Uterus (tissue), 4 donors: ENCODE measurements around the gene ETFRF1. TPM values are rescaled to one million over a fixed set of nuclear protein-coding genes. Genes with fewer than 3 reads are reported as not detected.

Experiments
- DNase-seq, 2 donors: peaks; one replicate each; pipeline ENCODE4 v3.0.0-alpha.2; 2019 to 2020
- H3K27ac ChIP-seq, 2 donors: fragments of 200-600 bp; sonication (generic); 1 replicate in 1 of 2; 2 replicates in 1 of 2; pipeline ENCODE4 v1.5.1; 2016 to 2018
- H3K27me3 ChIP-seq, 2 donors: fragments of 200-600 bp; sonication (generic); one replicate each; pipeline ENCODE4 v1.5.1; 2018 to 2019; ENCODE audit warnings: control low read depth in 1 of 2
- H3K36me3 ChIP-seq, 2 donors: fragments of 200-600 bp; sonication (generic); one replicate each; pipeline ENCODE4 v1.5.1; 2019; ENCODE audit warnings: control low read depth in 1 of 2
- H3K4me1 ChIP-seq, 2 donors: fragments of 200-600 bp; sonication (generic); one replicate each; pipeline ENCODE4 v1.5.1; 2018 to 2019; ENCODE audit warnings: control low read depth in 1 of 2
- H3K4me3 ChIP-seq, 2 donors: fragments of 200-600 bp; sonication (generic); 1 replicate in 1 of 2; 2 replicates in 1 of 2; pipeline ENCODE4 v1.5.1; 2018 to 2019; ENCODE audit warnings: mild to moderate bottlenecking in 1 of 2
- H3K9me3 ChIP-seq, 2 donors: fragments of 200-600 bp; sonication (generic); one replicate each; pipeline ENCODE4 v1.5.1; 2019; ENCODE audit warnings: control low read depth in 1 of 2
- CTCF ChIP-seq, 4 experiments: fragments of 200-600 bp in 2 of 4; fragments of 450-650 bp in 2 of 4; sonication (generic) in 2 of 4; IDR thresholded peaks; one replicate each; pipeline ENCODE4 v1.5.1; 2016 to 2019; ENCODE audit warnings: antibody characterized with exemption in 4 of 4, mild to moderate bottlenecking in 2 of 4, moderate library complexity in 1 of 4
- POLR2A ChIP-seq, 2 donors: fragments of 450-650 bp; IDR thresholded peaks; one replicate each; pipeline ENCODE4 v1.6.1; 2016; ENCODE audit warnings: antibody characterized with exemption in 2 of 2, mild to moderate bottlenecking in 1 of 2, moderate library complexity in 1 of 2
- intact Hi-C: fragments of 100-400 bp; cut with DNase I; formaldehyde crosslinking; loops from one replicate; pipeline ENCODE4 v1.15.1; 2023; ENCODE audit warnings: low total_unique reads
- total RNA-seq, 4 donors: library from RNA; depleted of rRNA in 3 of 4; stranded (reverse); fragments of >200 nt in 3 of 4; gene quantifications; one replicate each; pipeline versions ENCODE4 v1.1.0 to v1.2.4, GENCODE V29; 2014 to 2023
- donor health status: DM: yes; HTN: yes; CAD: no.

The ETFRF1 gene
- total RNA-seq, 4 donors from 2014 or later: 26.9 to 90.6 (median 46.4) TPM

- no peak overlapping the region for H3K4me3 ChIP-seq
- intact Hi-C loops: no loop called here
Measured at GRCh38 chr12:25248732-25249131, 53.7 kb downstream of the ETFRF1 start.

DNA sequence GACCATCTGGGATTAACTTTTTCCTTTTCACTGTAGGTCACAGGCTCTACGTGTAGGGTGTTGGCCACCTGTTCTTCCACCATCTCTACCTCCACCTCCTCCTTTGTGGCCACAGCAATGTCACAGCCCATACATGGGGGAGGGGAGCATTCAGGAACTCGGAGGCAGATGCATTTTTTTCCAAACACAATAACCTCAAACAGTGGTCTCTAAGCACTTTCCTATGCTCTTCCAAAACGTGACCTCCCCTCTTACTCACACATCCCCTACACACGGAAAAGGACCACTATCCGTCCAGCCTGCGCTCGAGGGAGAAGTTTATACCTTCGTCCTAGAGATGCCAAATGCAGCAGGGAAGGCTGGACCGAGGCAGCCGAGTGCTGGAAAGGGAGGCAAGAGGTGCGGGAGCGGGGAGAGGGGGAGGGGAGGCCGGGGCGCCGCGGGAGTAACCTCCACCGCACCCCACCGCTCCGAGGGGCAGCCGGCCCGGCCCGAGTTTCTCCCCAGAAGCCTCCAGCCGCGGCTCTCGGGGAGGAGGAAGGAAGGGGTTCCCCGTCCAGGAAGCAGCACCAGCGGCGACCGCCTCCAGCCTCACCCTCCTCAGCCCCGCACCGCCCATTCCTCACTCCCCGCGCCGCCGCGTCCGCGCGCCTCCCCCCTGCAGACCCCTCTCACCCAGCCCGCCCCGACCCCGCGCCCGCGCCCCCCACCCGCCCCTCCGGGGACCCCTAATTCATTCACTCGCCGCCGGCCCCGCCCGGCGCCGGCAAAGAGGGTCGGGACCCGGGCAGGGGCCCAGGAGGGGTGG, 55.1 kb downstream of the ETFRF1 start:
- no peaks in the 10 kb centered on the region for H3K27me3 ChIP-seq
- DNase-seq: peak; percentile 43 to 47
- H3K36me3 ChIP-seq: no peaks in the 10 kb centered on the region
- H3K9me3 ChIP-seq: no peaks in the 10 kb centered on the region
- intact Hi-C loops: no loop called here
- H3K4me3 ChIP-seq: peak overlapping the region; percentile 74 to 98
- H3K4me1 ChIP-seq: peaks cover 0 to 3% of the 10 kb centered on the region in 2 donors
- TF ChIP-seq CTCF (IDR thresholded peaks at IDR 0.05): no peak
- TF ChIP-seq POLR2A (IDR thresholded peaks at IDR 0.05): no peak
- peak overlapping the region; percentile 82 to 96 for H3K27ac ChIP-seq

More at GRCh38 chr12:25248732-25249131, 53.7 kb downstream of the ETFRF1 start:
- no peaks in the 10 kb centered on the region for H3K36me3 ChIP-seq
- TF ChIP-seq CTCF (IDR thresholded peaks at IDR 0.05) (no peak), POLR2A (IDR thresholded peaks at IDR 0.05) (no peak)
- H3K27me3 ChIP-seq: no peaks in the 10 kb centered on the region
- no peak overlapping the region for H3K27ac ChIP-seq
- DNase-seq: no peak
- no peaks in the 10 kb centered on the region for H3K9me3 ChIP-seq
- H3K4me1 ChIP-seq: peaks cover 0 to 3% of the 10 kb centered on the region in 2 donors

- H3K27ac ChIP-seq: peak within 1 kb of the TSS; percentile 82 to 96
- peak in 1 of 4 experiments; percentile 28 for TF ChIP-seq CTCF (IDR thresholded peaks at IDR 0.05)
- TF ChIP-seq POLR2A (IDR thresholded peaks at IDR 0.05): peak; percentile 68 to 92
- no peaks in the 10 kb centered on the region for H3K36me3 ChIP-seq
- H3K27me3 ChIP-seq: no peaks in the 10 kb centered on the region
- no peaks in the 10 kb centered on the region for H3K9me3 ChIP-seq
- H3K4me3 ChIP-seq: peak within 1 kb of the TSS; percentile 74 to 98
- peak; percentile 97 for DNase-seq
- H3K4me1 ChIP-seq: peaks cover 0 to 3% of the 10 kb centered on the region in 2 donors
- intact Hi-C loops: no loop called here
Measured at GRCh38 chr12:25250744-25251730, 56.0 kb downstream of the ETFRF1 start, which contains the start of gene KRAS. Gene KRAS, minus strand, starts transcription at chr12:25250929.

DNA sequence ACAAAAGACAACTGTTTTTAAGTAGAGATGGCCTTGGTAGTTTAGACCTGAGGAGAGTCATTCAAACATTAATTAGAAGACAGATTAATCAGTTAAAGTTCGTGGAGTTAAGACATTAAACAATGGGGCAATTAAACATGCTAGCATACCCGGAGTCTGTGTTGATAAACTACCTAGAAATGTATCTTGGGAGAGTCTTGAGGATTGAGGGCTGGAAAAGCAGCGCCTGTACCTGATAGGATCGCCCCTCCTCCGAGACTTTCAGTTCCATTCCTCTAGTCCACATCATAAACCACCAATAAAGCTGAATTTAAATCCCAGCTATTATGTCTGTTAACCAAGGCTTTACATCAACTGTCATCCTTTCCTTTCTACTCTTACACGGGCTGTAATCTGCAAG, 56.7 kb downstream of the ETFRF1 start:
- Histone ChIP-seq H3K4me1 (peaks cover 0 to 3% of the 10 kb centered on the region in 2 donors), H3K27ac (peak overlapping the region; percentile 82 to 96), H3K27me3 (no peaks in the 10 kb centered on the region), H3K9me3 (no peaks in the 10 kb centered on the region), H3K4me3 (peak overlapping the region in 1 of 2 donors; percentile 98), H3K36me3 (no peaks in the 10 kb centered on the region)
- TF ChIP-seq POLR2A (IDR thresholded peaks at IDR 0.05): no peak
- TF ChIP-seq CTCF (IDR thresholded peaks at IDR 0.05): no peak
- no peak for DNase-seq
- intact Hi-C loops: no loop called here
